Renal cortical epithelial cell (primary cell): ENCODE measurements around the gene MT2A. TPM values are rescaled to one million over a fixed set of nuclear protein-coding genes. Genes with fewer than 3 reads are reported as not detected.

Source experiments
- DNase-seq: peaks from one replicate; pipeline ENCODE4 v3.0.0-alpha.2; 2011; ENCODE audit warnings: low read depth
- total RNA-seq: library from RNA; depleted of rRNA; stranded (reverse); fragments of >200 nt; gene quantifications from 2 replicates; pipeline ENCODE4 v1.2.3, GENCODE V29; 2014

The MT2A gene
- total RNA-seq, 1 donor from 2014 or later, result 146 TPM

- DNase-seq, result no peak
Observed at GRCh38 chr16:56637814-56638750, 29.7 kb downstream of the MT2A start, which contains the start of gene MT1A. Gene MT1A (plus strand): TSS chr16:56638666. CDS start chr16:56638739, 73 bp downstream.

DNA sequence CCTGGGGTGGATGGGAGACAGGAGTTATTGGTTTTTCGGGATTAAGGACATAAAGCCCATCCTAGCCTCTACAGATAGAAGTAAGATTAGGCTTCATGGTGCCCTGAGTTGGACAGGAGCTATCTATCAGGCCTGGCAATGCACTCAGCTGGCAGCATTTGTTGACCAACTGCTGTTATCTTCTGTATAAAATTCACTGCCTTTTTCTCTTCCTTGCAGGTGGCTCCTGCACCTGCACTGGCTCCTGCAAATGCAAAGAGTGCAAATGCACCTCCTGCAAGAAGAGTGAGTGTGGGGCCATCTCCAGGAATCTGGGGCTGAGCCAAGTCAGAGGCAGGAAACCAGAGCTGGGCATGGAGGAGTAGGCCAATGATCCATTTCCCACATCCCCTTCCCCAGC is 30.7 kb downstream of the MT2A start:
- no peak for DNase-seq

GRCh38 chr16:56640076-56640475 is 31.7 kb downstream of the MT2A start:
- no peak for DNase-seq

- DNase-seq, result no peak
Observed at GRCh38 chr16:56641166-56641565, 32.8 kb downstream of the MT2A start.

DNA sequence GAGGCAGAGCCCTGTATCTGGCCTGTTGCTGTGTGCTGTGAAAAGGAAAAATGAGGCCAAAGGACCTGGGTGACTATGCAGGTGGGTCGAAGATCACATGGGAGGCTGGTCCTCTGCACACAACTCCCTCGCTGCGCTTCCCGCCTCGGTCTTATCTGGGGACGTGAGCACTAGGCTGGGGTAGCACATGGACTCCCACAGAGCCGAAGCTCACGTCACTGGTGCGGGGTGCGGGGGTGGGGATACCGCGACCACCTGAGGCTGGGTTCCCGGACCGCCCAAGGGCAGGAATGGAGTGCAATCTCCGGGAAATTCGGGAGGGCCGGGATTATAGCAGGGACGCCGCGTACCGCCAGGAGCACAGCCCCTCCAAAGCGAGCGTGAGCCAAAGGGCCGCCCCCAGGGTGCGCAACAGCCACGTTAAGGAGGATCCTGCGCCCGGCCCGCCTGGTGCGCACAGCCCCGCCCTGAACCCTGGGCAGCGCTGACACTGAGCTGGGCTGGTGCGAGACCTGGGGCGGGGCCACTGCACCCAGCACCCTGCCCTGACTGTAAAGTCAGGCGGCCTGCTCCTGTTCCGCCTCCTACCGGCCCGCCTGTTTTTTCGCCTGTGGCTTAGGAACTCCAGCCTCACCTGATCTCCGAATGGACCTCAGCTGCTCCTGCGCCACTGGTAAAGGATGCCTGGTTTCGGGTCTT is 34.8 kb downstream of the MT2A start:
- DNase-seq, result peak; percentile 52

- DNase-seq, result no peak
Observed at GRCh38 chr16:56643833-56644232, 35.4 kb downstream of the MT2A start.

GRCh38 chr16:56645311-56645710 is 36.9 kb downstream of the MT2A start:
- DNase-seq, result no peak

GRCh38 chr16:56645838-56646237 is 37.5 kb downstream of the MT2A start:
- no peak for DNase-seq

DNA sequence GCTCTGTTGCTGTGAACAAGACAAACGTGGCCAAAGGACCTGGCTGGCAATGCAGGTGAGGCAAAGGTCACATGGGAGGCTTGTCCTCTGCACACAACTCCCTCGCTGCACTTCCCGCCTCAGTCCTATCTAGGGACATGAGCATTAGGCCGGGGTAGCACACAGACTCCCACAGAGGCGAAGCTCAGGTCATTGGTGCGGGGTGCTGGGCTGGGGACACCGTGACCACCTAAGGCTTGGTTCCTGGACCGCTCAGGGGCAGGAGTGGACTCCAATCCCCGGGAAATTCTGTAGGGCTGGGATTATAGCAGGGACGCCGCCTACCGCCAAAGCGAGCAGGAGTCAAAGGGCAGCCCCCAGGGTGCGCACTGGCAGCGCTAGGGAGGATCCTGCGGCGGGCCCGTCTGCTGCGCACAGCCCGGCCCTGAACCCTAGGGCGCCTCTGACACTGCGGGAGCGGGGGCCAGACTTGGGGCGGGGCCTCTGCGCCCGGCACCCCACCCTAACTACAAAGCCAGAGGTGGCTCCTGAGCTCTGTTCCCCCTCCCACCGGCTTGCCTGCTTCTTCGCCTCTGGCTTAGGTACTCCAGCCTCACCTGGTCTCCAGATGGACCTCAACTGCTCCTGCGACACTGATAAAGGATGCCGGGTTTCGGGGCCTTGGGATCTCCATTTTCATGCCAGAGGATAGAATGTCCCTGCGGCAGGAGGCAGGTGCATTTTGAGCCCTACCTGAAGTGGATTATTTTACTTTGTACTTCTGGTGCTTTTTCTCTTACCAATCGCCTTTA is 39.5 kb downstream of the MT2A start:
- DNase-seq, result no peak

DNA sequence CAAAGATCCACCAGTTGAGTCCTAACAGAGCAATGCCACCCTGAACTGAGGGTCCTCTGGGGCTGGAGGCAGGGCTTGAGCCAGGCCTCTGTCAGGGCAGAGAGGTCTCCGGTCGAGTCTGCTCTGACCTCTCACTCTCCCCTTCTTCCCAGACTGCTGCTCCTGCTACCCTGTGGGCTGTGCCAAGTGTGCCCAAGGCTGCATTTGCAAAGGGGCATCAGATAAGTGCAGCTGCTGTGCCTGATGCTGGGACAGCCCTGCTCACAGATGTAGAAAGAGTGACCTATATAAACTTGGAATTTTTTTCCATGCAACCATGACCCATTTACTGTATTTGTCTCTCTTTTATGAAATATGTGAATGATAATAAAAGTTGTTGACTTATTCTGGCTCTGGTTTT is 40.9 kb downstream of the MT2A start:
- DNase-seq, result no peak

GRCh38 chr16:56649820-56650219 is 41.4 kb downstream of the MT2A start:
- peak; percentile 48 for DNase-seq

- DNase-seq, result no peak
Observed at GRCh38 chr16:56651586-56651985, 43.2 kb downstream of the MT2A start, which contains the start of gene MT1B. Gene MT1B (plus strand): TSS chr16:56651886. CDS start chr16:56651954, 68 bp downstream.

DNA sequence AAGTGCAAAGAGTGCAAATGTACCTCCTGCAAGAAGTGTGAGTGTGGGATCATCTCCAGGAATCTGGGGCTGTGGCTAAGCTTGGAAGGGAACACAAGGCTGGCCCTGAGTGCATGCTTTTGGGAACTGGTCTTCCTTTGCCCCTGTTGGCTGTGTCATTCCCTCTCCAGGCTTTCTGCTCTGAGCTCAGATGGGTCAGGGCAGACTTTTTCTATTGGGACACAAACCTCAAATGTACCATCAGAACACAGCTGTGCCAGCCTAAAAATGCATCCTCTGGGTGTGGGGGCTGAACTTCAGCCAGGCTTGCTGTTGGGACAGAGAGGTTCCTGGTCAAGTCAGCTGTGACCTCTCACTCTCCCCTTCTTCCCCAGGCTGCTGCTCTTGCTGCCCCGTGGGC is 44.2 kb downstream of the MT2A start:
- DNase-seq, result no peak

- no peak for DNase-seq
Observed at GRCh38 chr16:56653218-56653617, 44.8 kb downstream of the MT2A start.

DNA sequence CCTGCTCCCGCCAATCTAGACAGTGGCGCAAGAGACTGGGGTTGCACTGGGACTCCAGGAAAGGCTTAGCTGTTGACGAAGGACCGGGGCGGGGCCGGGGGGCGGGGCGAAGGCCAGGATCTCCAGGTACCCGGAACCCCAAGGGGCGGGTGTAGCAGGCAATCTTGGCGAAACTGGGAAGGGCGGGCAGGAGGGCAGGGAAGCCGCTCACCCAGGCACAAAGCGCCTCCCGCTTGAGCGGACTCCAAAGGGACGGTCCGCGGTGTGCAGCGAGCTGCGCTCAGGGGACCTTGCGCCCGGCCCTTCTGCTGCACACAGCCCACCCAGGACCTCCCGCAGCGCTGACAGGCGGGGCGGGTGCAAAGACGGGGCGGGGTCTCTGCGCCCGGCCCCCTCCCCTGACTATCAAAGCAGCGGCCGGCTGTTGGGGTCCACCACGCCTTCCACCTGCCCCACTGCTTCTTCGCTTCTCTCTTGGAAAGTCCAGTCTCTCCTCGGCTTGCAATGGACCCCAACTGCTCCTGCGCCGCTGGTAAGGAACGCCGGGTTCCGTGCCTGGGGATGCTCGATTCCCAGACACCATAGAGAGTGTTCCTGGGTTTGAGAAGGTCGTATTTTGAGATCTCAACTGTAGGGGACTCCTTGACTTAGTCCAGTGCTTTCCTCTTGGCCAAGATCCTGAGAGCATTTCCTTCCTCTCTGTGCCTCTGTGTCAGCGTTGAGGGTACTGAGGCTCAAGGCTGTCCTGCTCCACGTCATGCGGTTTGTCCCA is 49.4 kb downstream of the MT2A start, which contains the start of gene MT1F:
Gene MT1F (plus strand): TSS at position 405 of the 772 bp plus-strand sequence. CDS start 100 bp downstream, at position 505.
- peak; percentile 82 for DNase-seq

GRCh38 chr16:56658327-56658875 is 50.0 kb downstream of the MT2A start:
- no peak for DNase-seq
